Tongue (tissue), 2 donors: Measurements from ENCODE around the gene TRIM46. TPM values are rescaled to one million over a fixed set of nuclear protein-coding genes. Genes with fewer than 3 reads are reported as not detected.
"Not testable (repeated sequence)": the region's sequence is repeated elsewhere in the genome, so short reads cannot be mapped to it uniquely, and the experiment has no call there.

Source experiments
- DNase-seq: peaks from one replicate; pipeline ENCODE4 v3.0.0-alpha.2; 2015
- total RNA-seq: library from RNA; depleted of rRNA; stranded (reverse); fragments of >200 nt; gene quantifications from one replicate; pipeline ENCODE4 v1.2.3, GENCODE V29; 2014

Gene TRIM46
- total RNA-seq, 1 donor from 2014 or later: 0.72 TPM

- DNase-seq: no peak
Observed at GRCh38 chr1:155205969-155206593, 32.4 kb downstream of the TRIM46 start.

DNA sequence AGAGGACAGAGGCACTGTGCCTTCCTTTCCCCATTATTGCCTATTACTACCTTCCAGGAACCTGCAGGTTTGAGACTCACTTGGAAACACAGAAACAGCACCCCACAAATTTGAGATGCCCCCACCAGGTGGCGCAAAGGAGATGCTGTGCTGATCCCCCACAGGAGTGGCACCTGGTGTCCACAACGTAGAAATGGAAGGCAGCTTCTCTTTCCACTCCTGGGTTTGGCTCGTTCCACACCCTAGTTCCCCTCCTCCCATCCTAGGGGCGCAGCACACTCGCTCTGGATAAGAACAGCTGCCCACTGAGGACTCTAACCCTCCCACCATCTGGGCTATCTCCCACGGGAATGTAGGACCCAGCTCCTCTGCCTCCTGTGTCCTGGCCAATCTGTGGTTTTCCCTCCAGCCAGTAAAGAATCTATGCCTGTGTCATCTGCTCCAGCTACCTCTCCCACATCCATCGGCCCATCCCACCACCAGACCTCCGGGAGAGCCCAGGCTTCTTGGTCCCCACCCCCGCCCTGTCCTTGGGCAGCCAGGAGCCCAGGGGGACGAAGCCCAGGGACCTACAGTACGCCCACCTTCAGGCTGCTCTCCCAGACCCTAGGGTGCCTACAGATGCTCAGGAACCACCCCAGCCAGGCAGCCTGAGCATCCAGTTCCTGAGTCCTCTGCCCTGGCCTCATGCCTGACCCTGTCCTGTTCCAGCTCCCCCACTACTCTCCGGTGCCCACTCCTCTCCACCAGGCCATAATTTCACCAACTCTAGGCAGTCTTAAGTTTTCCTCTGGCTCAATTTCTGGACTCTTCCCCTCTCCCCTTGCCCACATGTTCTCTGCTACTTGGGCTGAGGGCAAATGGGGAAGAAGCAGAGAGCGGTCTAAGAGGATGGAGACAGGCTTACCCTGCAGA lies 33.5 kb downstream of the TRIM46 start:
- peak; percentile 91 for DNase-seq

GRCh38 chr1:155207806-155208540 lies 34.3 kb downstream of the TRIM46 start, which contains the start of gene THBS3:
THBS3 (minus strand) TSS chr1:155207897; CDS start chr1:155207876, 21 bp downstream.
- DNase-seq: peak; percentile 88

DNA sequence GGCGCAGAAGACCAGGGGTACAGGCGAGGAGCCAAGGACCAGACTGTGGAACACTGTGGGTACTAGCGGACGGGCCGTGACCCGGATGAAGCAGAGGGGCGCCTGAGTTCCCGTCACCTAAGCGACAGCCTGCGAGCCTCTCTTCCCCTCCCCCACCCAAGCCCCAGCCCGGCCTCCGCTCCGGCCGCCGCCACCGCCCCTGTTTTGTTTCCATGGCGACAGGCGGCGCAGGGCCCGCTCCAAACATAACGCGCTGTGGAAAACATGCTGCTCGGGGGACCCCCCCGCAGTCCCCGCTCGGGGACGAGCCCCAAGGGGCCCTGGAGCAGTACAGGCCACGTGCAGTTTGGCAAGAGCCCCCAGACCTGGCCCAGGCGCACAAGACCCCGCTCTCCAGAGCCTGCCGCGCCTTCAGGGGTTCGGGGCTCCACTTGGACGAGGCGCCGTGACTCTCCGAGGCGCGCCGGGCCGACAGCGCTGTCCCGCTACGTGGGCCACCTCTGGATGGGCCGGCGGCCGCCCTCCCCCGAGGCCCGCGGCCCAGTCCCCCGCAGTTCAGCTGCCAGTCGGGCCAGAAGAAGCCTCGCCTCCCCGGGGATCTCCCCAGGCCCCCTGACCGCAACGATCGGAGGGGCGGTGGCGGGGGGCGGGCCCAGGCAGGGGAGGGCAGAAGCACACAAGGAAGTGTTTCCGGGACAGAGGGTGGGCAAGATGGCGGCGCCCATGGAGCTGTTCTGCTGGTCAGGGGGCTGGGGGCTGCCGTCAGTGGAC lies 35.1 kb downstream of the TRIM46 start, which contains the start of gene MTX1:
Gene MTX1, plus strand, starts transcription at position 155 of the 771 bp plus-strand sequence. Its CDS starts 110 bp downstream, at position 265.
- peak; percentile 98 for DNase-seq

DNA sequence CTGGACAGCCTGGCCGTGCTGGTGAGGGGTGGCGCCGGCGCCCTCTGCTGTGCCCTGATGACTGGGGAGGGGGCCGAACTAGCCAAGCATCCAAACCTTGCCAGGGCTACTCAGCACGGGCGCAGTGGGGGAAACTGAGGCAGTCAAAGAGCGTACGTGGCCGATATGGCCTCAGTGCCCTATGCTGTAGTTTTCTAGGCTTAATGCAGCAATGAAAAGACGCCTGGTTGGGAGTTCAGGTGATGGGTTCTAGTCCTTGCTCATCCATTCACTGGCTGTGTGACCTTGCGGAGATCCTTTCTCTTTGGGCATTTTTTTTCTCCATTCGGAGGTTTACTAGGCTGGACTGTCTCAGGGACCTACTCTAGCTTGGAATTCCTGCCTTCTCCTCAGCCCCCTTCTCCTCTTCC lies 35.7 kb downstream of the TRIM46 start:
- no peak for DNase-seq

DNA sequence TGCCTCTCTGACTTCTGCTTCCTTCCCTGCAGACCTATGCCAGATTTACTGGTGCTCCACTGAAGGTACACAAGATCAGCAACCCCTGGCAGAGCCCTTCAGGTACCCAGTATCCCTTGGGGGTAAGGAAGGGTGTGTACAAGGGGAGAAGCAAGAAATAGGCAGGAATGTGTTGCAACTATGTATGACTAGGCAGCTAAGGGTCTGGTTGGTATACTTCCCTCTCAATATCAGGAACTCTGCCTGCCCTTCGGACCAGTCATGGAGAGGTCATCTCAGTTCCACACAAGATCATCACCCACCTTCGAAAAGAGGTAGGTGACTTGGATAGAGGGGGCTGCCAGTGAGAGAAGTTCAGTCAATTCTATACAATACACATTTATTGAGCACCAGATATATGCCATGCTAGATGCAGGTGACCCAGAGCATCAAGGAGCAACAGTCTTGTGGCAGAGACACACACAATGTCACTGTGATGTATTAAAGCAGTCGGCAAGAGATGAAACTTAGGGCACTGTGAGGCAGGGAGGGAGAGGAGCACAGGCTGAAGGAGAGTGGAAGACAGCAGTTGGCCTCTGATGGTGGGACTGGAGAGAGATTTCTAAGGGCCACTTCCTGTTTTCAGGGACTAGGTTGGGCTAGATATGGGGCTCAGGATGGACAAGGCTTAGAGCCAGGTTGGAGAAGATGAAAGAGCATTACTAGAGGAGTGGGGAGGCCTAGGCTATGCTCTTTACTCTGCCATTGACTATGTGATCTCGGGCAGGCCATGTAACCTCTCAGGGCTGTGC lies 36.9 kb downstream of the TRIM46 start:
- no peak for DNase-seq

DNA sequence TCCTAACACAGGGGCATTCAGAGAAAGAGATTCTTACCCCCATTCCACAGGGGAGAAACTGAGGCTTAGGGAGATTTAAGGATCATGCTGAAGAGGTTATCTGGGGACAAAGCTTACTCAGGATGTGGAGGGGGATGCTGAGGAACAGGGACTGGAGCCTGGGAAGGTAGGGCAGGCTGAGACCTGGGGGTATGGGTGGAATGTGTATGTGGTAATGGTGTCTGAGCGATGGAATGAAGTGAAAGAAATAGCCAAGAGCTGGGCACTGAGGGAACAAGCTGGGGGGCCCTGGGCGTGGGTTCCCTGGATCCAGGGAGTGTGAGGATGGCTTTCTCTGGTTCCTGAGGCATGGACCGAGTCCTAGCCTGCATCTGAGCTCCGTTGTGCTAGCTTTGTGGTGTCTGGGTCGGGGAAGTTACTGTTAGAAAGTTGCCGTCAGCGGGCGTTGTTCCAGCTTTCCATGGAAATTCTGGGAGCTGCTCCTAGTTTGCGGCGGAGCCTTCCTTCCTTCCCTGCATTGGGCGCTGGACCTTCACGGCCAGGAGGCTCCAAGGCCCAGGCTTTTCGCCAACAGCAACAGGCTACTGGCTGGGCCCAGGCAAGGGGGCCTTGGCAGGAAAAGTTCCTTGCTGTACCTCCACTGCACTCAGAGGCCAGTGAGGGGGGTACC lies 37.9 kb downstream of the TRIM46 start:
- DNase-seq: peak; percentile 76

GRCh38 chr1:155212051-155212440 lies 38.4 kb downstream of the TRIM46 start:
- DNase-seq: not testable (repeated sequence)

GRCh38 chr1:155214702-155215101 lies 41.1 kb downstream of the TRIM46 start:
- not testable (repeated sequence) for DNase-seq

DNA sequence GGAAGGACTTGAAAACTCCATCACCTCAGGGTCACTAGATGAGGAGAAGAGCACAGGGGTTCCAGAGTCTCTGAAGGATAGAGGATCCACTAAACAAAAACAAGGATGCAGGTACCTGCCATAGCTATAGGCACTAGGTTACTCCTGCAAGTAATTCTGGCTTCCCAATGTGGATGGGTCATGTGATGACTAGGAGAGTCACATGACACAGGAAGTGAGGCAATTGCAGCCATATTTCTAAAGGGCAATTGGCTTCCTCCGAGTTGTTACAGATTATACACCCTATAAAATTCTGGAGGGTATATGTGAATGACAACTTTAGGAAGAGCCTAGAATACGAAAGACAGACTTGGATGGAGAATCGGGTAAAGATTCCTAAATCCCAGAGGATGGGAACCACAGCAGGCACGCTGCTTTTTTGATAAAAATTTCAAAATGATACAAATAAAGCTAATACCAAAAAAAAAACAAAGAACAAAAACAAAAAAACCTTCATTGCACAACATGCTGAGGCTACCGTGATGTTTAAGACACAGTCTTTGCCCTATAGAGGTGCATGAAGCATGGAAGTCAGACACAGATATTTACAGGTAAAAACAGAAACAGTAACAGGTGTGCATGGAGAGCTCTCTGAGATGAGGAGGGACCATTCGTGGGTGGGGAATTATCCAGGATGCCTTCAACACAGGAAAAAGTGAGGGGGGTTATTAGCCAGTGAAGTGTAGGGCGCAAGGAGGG lies 45.4 kb downstream of the TRIM46 start:
- DNase-seq: peak; percentile 74

DNA sequence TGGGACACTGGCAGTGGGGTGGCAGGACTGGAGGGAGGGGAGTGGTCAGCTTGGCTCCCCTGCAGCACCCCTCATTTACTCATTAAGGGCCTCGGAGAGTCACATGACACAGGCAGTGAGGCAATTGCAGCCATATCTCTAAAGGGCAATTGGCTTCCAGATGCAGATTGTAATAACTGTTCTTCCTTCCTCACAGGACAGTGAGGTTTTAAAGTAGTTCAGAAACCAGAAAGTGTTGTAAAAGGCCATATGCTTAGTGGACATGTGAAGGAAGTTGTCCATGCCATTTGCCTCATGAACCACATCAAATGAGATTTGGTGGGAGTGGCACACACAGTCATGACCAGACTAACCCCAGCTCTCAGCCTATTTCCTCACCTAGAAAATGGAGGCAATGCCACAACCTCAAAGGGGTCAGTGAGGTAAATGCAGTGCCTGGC lies 46.0 kb downstream of the TRIM46 start:
- peak; percentile 37 for DNase-seq

GRCh38 chr1:155220211-155220965 lies 46.7 kb downstream of the TRIM46 start:
- DNase-seq: not testable (repeated sequence)

DNA sequence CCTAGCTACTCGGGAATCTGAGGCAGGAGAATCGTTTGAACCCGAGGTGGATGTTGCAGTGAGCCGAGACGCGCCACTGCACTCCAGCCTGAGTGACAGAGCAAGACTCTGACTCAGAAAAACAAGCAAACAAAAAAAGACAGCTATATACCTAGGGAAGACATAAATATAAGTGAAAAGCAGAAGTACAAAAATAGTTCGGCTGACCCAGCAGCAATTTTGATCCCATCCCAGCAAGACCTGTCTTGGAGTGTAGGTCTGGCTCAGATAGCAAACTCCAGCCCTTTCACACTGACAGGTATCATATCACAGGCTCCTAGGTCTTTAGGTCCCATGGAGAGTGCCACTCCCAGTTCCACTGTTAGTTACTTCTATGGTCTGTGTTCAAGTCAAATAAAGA lies 49.4 kb downstream of the TRIM46 start:
- no peak for DNase-seq

DNA sequence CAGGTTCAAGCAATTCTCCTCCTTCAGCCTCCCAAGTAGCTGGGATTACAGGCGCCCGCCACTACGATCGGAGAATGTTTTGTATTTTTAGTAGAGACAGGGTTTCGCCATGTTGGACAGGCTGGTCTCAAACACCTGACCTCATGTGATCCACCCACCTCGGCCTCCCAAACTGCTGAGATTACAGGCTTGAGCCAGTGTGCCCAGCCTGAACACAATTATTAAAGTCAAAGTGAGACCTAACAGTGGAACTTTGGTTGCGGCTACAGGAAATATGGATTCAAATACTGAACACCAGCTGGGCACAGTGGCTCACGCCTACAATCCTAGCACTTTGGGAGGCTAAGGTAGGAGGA lies 51.7 kb downstream of the TRIM46 start:
- DNase-seq: not testable (repeated sequence)

DNA sequence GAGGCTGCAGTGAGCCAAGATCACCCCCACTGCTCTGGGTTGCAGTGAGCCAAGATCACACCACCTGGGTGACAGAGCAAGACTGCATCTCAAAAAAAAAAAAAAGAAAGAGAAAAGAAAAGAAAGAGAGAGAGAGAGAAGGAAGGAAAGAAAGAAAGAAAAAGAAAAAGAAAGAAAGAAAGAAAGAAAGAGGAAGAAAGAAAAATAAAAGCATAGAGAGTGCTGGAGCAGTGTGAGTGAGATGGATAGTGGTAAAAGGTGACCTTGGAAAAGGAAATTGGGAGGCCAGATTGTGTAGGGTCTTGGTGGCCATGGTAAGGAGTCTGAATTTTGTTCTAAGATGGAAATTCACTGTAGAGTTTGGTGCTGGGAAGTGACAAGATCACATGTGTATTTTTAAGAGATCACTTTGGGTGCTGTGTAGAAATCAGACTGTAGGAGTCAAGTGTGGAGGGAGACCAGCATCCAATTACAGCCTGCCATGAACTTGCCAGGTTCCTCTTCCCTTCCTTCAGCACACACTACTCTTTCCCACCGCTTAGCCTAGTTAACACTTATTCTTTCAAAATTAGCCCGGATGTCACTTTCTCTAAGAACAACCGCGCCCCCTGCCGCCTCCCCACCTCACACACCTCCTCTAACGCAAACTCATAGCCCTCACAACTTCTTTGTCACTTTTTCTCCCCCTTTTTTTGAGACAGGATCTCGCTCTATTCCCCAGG lies 52.7 kb downstream of the TRIM46 start:
- peak; percentile 90 for DNase-seq

GRCh38 chr1:155226910-155227260 lies 53.2 kb downstream of the TRIM46 start:
- peak; percentile 71 for DNase-seq

DNA sequence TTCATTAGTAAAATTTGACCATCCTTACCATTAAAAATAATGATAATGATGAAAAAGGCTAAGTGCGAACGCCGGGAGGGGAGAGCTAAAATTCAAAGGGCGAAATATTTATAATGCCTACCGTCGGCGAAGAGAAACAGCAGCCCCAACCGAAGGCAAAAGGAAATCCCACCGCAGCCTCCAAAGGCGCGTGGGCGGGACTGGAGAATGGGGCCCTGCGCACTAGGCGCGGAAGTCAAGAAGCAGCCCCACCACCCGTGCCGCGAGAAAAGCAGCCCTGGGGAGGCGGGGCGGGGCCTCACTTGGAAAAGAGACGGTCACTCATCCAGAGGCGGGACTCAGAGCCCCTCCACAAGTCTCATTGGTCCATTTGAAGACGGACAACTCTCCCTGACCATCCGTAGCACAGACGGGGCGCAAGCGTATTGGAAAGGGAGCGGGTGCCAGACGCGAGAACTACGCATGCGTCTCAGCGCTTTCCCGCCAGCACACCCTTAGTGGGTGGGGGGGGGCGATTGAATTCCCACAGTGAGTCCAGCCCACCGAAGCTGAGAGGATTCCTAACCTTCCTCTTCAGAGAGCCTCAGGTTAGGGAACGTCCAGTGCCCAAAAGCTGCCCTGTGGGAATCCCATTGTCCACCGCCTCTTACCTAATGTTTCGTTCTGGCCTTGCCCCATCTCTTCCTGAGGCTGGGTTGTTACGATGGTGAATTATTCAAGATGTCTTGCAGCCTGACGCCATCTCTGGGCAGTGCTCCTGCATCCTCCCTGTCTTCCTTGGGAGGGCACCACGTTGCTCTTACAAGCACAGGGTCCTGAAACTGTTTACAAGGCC lies 53.8 kb downstream of the TRIM46 start:
- peak; percentile 100 for DNase-seq
